ENCODE measurements around the gene FAM227A.

The FAM227A gene

GRCh38 chr22:38700789-38701628 lies 44.8 kb upstream of the FAM227A start, which contains the start of gene JOSD1:
TSS of gene JOSD1 (minus strand) at chr22:38700943. CDS start at chr22:38699987, 956 bp downstream.
- Histone ChIP-seq H3K4me3 (replicated peaks; ENCODE audit: insufficient read depth, low read length) (peak within 1 kb of the TSS; percentile 67), H3K27ac (replicated peaks) (peak within 1 kb of the TSS; percentile 75), H3K27me3 (ENCODE audit: insufficient read depth, poor library complexity, severe bottlenecking) (no peaks in the 10 kb centered on the region)
- peak; percentile 94 to 96 for DNase-seq (ENCODE audit: low read depth in 1 of 2, low spot score in 1 of 2)
- TF ChIP-seq, protein P1, sequence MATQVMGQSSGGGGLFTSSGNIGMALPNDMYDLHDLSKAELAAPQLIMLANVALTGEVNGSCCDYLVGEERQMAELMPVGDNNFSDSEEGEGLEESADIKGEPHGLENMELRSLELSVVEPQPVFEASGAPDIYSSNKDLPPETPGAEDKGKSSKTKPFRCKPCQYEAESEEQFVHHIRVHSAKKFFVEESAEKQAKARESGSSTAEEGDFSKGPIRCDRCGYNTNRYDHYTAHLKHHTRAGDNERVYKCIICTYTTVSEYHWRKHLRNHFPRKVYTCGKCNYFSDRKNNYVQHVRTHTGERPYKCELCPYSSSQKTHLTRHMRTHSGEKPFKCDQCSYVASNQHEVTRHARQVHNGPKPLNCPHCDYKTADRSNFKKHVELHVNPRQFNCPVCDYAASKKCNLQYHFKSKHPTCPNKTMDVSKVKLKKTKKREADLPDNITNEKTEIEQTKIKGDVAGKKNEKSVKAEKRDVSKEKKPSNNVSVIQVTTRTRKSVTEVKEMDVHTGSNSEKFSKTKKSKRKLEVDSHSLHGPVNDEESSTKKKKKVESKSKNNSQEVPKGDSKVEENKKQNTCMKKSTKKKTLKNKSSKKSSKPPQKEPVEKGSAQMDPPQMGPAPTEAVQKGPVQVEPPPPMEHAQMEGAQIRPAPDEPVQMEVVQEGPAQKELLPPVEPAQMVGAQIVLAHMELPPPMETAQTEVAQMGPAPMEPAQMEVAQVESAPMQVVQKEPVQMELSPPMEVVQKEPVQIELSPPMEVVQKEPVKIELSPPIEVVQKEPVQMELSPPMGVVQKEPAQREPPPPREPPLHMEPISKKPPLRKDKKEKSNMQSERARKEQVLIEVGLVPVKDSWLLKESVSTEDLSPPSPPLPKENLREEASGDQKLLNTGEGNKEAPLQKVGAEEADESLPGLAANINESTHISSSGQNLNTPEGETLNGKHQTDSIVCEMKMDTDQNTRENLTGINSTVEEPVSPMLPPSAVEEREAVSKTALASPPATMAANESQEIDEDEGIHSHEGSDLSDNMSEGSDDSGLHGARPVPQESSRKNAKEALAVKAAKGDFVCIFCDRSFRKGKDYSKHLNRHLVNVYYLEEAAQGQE (IDR thresholded peaks at IDR 0.05; ENCODE audit: insufficient replicate concordance, low read depth): peak; percentile 11
- peak; percentile 70 for TF ChIP-seq POLR2AphosphoS5 (IDR thresholded peaks at IDR 0.05; ENCODE audit: low read depth)
- TF ChIP-seq, protein P2, sequence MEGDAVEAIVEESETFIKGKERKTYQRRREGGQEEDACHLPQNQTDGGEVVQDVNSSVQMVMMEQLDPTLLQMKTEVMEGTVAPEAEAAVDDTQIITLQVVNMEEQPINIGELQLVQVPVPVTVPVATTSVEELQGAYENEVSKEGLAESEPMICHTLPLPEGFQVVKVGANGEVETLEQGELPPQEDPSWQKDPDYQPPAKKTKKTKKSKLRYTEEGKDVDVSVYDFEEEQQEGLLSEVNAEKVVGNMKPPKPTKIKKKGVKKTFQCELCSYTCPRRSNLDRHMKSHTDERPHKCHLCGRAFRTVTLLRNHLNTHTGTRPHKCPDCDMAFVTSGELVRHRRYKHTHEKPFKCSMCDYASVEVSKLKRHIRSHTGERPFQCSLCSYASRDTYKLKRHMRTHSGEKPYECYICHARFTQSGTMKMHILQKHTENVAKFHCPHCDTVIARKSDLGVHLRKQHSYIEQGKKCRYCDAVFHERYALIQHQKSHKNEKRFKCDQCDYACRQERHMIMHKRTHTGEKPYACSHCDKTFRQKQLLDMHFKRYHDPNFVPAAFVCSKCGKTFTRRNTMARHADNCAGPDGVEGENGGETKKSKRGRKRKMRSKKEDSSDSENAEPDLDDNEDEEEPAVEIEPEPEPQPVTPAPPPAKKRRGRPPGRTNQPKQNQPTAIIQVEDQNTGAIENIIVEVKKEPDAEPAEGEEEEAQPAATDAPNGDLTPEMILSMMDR (IDR thresholded peaks at IDR 0.05; ENCODE audit: insufficient read depth, low read length): no peak
- TF ChIP-seq GABPA (IDR thresholded peaks at IDR 0.05; ENCODE audit: low read depth): peak; percentile 59
- TF ChIP-seq SPI1 (IDR thresholded peaks at IDR 0.05; ENCODE audit: borderline replicate concordance, low read depth): no peak

GRCh38 chr22:38700270-38700788 lies 44.1 kb upstream of the FAM227A start:
- DNase-seq (ENCODE audit: low read depth in 1 of 2, low spot score in 1 of 2): peak; percentile 40 to 63
- Histone ChIP-seq H3K27me3 (ENCODE audit: insufficient read depth, poor library complexity, severe bottlenecking) (no peaks in the 10 kb centered on the region), H3K27ac (replicated peaks) (peak overlapping the region; percentile 57), H3K4me3 (replicated peaks; ENCODE audit: insufficient read depth, low read length) (peak overlapping the region; percentile 67)
- TF ChIP-seq, protein P2 (IDR thresholded peaks at IDR 0.05; ENCODE audit: insufficient read depth, low read length): no peak
- TF ChIP-seq POLR2AphosphoS5 (IDR thresholded peaks at IDR 0.05; ENCODE audit: low read depth): no peak
- no peak for TF ChIP-seq SPI1 (IDR thresholded peaks at IDR 0.05; ENCODE audit: borderline replicate concordance, low read depth)
- TF ChIP-seq GABPA (IDR thresholded peaks at IDR 0.05; ENCODE audit: low read depth): no peak
- TF ChIP-seq, protein P1 (IDR thresholded peaks at IDR 0.05; ENCODE audit: insufficient replicate concordance, low read depth): no peak

DNA sequence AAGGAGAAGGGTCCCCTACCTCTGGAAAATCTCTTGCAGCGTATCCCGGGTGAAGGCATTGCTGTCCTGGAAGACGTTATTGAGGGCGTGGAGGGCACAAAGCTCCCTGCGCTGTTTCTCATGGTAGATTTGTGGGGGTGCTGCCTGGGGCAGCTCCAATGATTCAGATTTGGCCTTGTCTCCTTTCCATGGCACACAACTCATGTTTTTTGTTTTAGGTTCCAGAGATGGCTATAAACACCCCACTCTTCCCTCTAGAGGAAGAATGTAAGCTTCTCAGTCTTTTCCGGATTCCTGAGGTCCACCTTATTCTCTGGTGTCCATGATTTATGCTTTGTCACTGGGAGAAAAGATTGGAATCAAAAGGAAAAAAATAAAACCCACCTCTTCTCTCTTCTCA lies 43.6 kb upstream of the FAM227A start:
- peak overlapping the region; percentile 57 for H3K27ac ChIP-seq (replicated peaks)
- TF ChIP-seq GABPA (IDR thresholded peaks at IDR 0.05; ENCODE audit: low read depth): no peak
- no peak for TF ChIP-seq SPI1 (IDR thresholded peaks at IDR 0.05; ENCODE audit: borderline replicate concordance, low read depth)
- TF ChIP-seq, protein P1 (IDR thresholded peaks at IDR 0.05; ENCODE audit: insufficient replicate concordance, low read depth): no peak
- H3K4me3 ChIP-seq (replicated peaks; ENCODE audit: insufficient read depth, low read length): peak overlapping the region; percentile 67
- no peak for DNase-seq (ENCODE audit: low read depth in 1 of 2, low spot score in 1 of 2)
- H3K27me3 ChIP-seq (ENCODE audit: insufficient read depth, poor library complexity, severe bottlenecking): no peaks in the 10 kb centered on the region

All from HL-60 (cell line).